Keratinocyte (primary cell): Measurements from ENCODE around the gene HEG1.

Experiments used
- CTCF ChIP-seq, 3 experiments: IDR thresholded peaks in 1 of 3; conservative IDR thresholded peaks in 1 of 3; optimal IDR thresholded peaks in 1 of 3; 2 replicates in 2 of 3; 3 replicates in 1 of 3; pipeline versions ENCODE3 to v1.5.1; 2011; ENCODE audit warnings: low read length in 3 of 3, mild to moderate bottlenecking in 3 of 3, moderate library complexity in 2 of 3, control low read depth in 1 of 3, inconsistent platforms in 1 of 3; ENCODE audit not compliant: insufficient read depth in 2 of 3; ENCODE audit errors: extremely low read depth in 1 of 3
- EZH2 ChIP-seq: IDR thresholded peaks from one replicate; pipeline ENCODE4 v1.6.1; 2012; ENCODE audit warnings: inconsistent platforms, mild to moderate bottlenecking, low read length, moderate library complexity

GRCh38 chr3:124995460-124995994, 60.3 kb downstream of the HEG1 start:
- TF ChIP-seq CTCF (optimal IDR thresholded peaks at IDR 0.05 in 1 of 3, IDR thresholded peaks at IDR 0.05 in 1 of 3, conservative IDR thresholded peaks at IDR 0.05 in 1 of 3; ENCODE audit: extremely low read depth in 1 of 3, insufficient read depth in 2 of 3, low read length in 3 of 3), result peak; percentile 56 to 76 (median 70)
- TF ChIP-seq EZH2, result no peak
